Measurements from ENCODE around the gene ELP2. TPM values are rescaled to one million over a fixed set of nuclear protein-coding genes. Genes with fewer than 3 reads are reported as not detected.

ELP2 gene
- total RNA-seq: 30.3 and 48.3 TPM in 2 replicates

GRCh38 chr18:36129300-36130038 is at the start of gene ELP2, which contains the start of gene SLC39A6:
TSS of gene ELP2 (plus strand) at chr18:36129899. CDS start at chr18:36129934, 35 bp downstream.
TSS of gene SLC39A6 (minus strand) at chr18:36129340. CDS start at chr18:36127007, 2,333 bp downstream.

GRCh38 chr18:36187193-36187825 is 57.6 kb downstream of the ELP2 start, which contains the start of gene MOCOS:
TSS of gene MOCOS (plus strand) at chr18:36187497. CDS start at chr18:36187540, 43 bp downstream.

Other genes with a start within 250 kb of the ELP2 start
- gene RPRD1A, start 62.3 kb upstream of the ELP2 start, total RNA-seq: 19.0 and 27.7 TPM in 2 replicates
- gene SLC39A6, start 559 bp upstream of the ELP2 start, total RNA-seq: 60.9 and 61.6 TPM in 2 replicates
- gene MOCOS, start 57.6 kb downstream of the ELP2 start, total RNA-seq: 8.6 and 12.8 TPM in 2 replicates
- gene FHOD3, start 167.8 kb downstream of the ELP2 start, total RNA-seq: 28.7 and 55.8 TPM in 2 replicates